Spleen (tissue), 7 donors: ENCODE measurements around the gene TNNT1.

Source experiments
- POLR2AphosphoS5 ChIP-seq, 3 donors: sonication (generic); formaldehyde crosslinking; IDR thresholded peaks; one replicate each; pipeline ENCODE4 v1.5.1; 2017; ENCODE audit warnings: antibody characterized with exemption in 3 of 3
- TF ChIP-seq, protein P1 (sequence below), 11 experiments: fragments of 200-600 bp in 7 of 11; fragments of 450-650 bp in 4 of 11; sonication (generic) in 4 of 11; IDR thresholded peaks in 8 of 11; conservative IDR thresholded peaks in 3 of 11; 1 replicate in 7 of 11; 2 replicates in 4 of 11; pipeline versions ENCODE4 v1.4.0 to v1.8.0; 2016 to 2021; ENCODE audit warnings: antibody characterized with exemption in 11 of 11, inconsistent platforms in 4 of 11, mild to moderate bottlenecking in 1 of 11
- donor health status: DM: no; HTN: no; CAD: no; lungs with moderate emphysema.
- donor health status: DM: no; HTN: no; CAD: no.
- donor health status: DM: no; HTN: no; CAD: no.

- peak in 1 of 3 donors; percentile 38 for TF ChIP-seq POLR2AphosphoS5 (IDR thresholded peaks at IDR 0.05)
- TF ChIP-seq, protein P1, sequence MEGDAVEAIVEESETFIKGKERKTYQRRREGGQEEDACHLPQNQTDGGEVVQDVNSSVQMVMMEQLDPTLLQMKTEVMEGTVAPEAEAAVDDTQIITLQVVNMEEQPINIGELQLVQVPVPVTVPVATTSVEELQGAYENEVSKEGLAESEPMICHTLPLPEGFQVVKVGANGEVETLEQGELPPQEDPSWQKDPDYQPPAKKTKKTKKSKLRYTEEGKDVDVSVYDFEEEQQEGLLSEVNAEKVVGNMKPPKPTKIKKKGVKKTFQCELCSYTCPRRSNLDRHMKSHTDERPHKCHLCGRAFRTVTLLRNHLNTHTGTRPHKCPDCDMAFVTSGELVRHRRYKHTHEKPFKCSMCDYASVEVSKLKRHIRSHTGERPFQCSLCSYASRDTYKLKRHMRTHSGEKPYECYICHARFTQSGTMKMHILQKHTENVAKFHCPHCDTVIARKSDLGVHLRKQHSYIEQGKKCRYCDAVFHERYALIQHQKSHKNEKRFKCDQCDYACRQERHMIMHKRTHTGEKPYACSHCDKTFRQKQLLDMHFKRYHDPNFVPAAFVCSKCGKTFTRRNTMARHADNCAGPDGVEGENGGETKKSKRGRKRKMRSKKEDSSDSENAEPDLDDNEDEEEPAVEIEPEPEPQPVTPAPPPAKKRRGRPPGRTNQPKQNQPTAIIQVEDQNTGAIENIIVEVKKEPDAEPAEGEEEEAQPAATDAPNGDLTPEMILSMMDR (IDR thresholded peaks at IDR 0.05 in 8 of 11, conservative IDR thresholded peaks at IDR 0.05 in 3 of 11), result no peak
Measured at GRCh38 chr19:55091955-55092354, 57.1 kb downstream of the TNNT1 start.
